B cell (primary cell): Measurements from ENCODE around the gene ABCD1. TPM values are rescaled to one million over a fixed set of nuclear protein-coding genes. Genes with fewer than 3 reads are reported as not detected.

ENCODE experiments used
- ATAC-seq: fragments of 200-7000 bp; cut with Tn5 transposase; one replicate; pipeline ENCODE4 v1.10.0; 2021; ENCODE audit warnings: low read depth, mild to moderate bottlenecking, moderate number of reproducible peaks, moderate library complexity
- CTCF ChIA-PET: fragments of 350-600 bp; sonication (Branson Sonifier 250); formaldehyde crosslinking; loops from one replicate; lab custom pipeline; 2021; ENCODE audit warnings: antibody characterized with exemption, inconsistent platforms; lab: Charles Lee
- POLR2A ChIA-PET: fragments of 350-600 bp; sonication (Branson Sonifier 250); formaldehyde crosslinking; loops from one replicate; lab custom pipeline; 2021; ENCODE audit warnings: antibody characterized with exemption; lab: Charles Lee
- DNase-seq: peaks from one replicate; pipeline ENCODE4 v3.0.0; 2013
- H2AFZ ChIP-seq: 2 replicates; pipeline ENCODE4 v1.6.1; 2012; ENCODE audit warnings: mild to moderate bottlenecking, low read depth, low read length; ENCODE audit not compliant: insufficient read depth, poor library complexity, severe bottlenecking
- H3K27ac ChIP-seq, 2 donors: 1 replicate in 1 of 2; 2 replicates in 1 of 2; pipeline ENCODE4 v1.5.1; 2012 to 2013; ENCODE audit warnings: low read length in 2 of 2, mild to moderate bottlenecking in 2 of 2, moderate library complexity in 1 of 2
- H3K27me3 ChIP-seq, 4 experiments: fragments of 200-600 bp in 1 of 4; sonication (generic) in 1 of 4; replicated peaks in 1 of 4; 1 replicate in 2 of 4; 2 replicates in 2 of 4; pipeline versions ENCODE4 v1.6.1 to v1.7.0; 2013 to 2016; ENCODE audit warnings: low read length in 3 of 4, mild to moderate bottlenecking in 2 of 4, mixed read lengths in 1 of 4, moderate library complexity in 1 of 4; ENCODE audit not compliant: insufficient read depth in 4 of 4, control insufficient read depth in 3 of 4; ENCODE audit errors: control extremely low read depth in 1 of 4
- H3K36me3 ChIP-seq, 2 experiments: replicated peaks in 1 of 2; 1 replicate in 1 of 2; 2 replicates in 1 of 2; pipeline versions ENCODE4 v1.6.1 to v1.7.1; 2013; ENCODE audit warnings: low read length in 1 of 2; ENCODE audit not compliant: insufficient read depth in 2 of 2, control insufficient read depth in 1 of 2; ENCODE audit errors: control extremely low read depth in 1 of 2, extremely low read depth in 1 of 2
- H3K4me1 ChIP-seq, 2 donors: fragments of 200-600 bp in 1 of 2; sonication (generic) in 1 of 2; 1 replicate in 1 of 2; 2 replicates in 1 of 2; pipeline versions ENCODE4 v1.5.1 to v1.6.1; 2013 to 2017; ENCODE audit warnings: low read length in 2 of 2; ENCODE audit not compliant: control insufficient read depth in 2 of 2, insufficient read depth in 2 of 2
- H3K4me2 ChIP-seq: replicated peaks from 2 replicates; pipeline ENCODE3; 2012; ENCODE audit warnings: mild to moderate bottlenecking, low read depth, low read length; ENCODE audit not compliant: poor library complexity, severe bottlenecking
- H3K4me3 ChIP-seq, 5 experiments: fragments of 200-600 bp in 1 of 5; sonication (generic) in 1 of 5; 1 replicate in 3 of 5; 2 replicates in 2 of 5; pipeline versions ENCODE4 v1.5.1 to v1.7.0; 2011 to 2016; ENCODE audit warnings: low read length in 4 of 5, mild to moderate bottlenecking in 4 of 5, low read depth in 2 of 5, control low read depth in 1 of 5, moderate library complexity in 1 of 5; ENCODE audit not compliant: insufficient read depth in 1 of 5; ENCODE audit errors: control extremely low read depth in 1 of 5, extremely low read depth in 1 of 5
- H3K79me2 ChIP-seq: fragments of 200-600 bp; sonication (generic); one replicate; pipeline ENCODE4 v1.6.0; 2016; ENCODE audit warnings: low read length; ENCODE audit not compliant: control insufficient read depth, insufficient read depth
- H3K9ac ChIP-seq: fragments of 200-600 bp; sonication (generic); 2 replicates; pipeline ENCODE4 v1.6.1; 2017; ENCODE audit warnings: mild to moderate bottlenecking, low read length, moderate library complexity
- H3K9me3 ChIP-seq, 3 donors: one replicate each; pipeline versions ENCODE4 v1.6.1 to v1.7.1; 2013; ENCODE audit warnings: low read length in 2 of 3; ENCODE audit not compliant: control insufficient read depth in 2 of 3, insufficient read depth in 1 of 3; ENCODE audit errors: control extremely low read depth in 1 of 3
- H4K20me1 ChIP-seq: 2 replicates; pipeline ENCODE4 v1.6.0; 2012; ENCODE audit warnings: mild to moderate bottlenecking, low read length; ENCODE audit not compliant: insufficient read depth, control insufficient read depth, poor library complexity, severe bottlenecking
- H3K27ac Mint-ChIP-seq: one replicate; pipeline ENCODE4 v1.8.0; 2021; ENCODE audit warnings: mixed read lengths
- H3K27me3 Mint-ChIP-seq: one replicate; pipeline ENCODE4 v1.8.0; 2021; ENCODE audit warnings: mixed read lengths
- H3K4me1 Mint-ChIP-seq: one replicate; pipeline ENCODE4 v1.8.0; 2021; ENCODE audit warnings: mixed read lengths
- H3K4me3 Mint-ChIP-seq: one replicate; pipeline ENCODE4 v1.8.0; 2021; ENCODE audit warnings: mixed read lengths
- H3K9me3 Mint-ChIP-seq: one replicate; pipeline ENCODE4 v1.8.0; 2022; ENCODE audit warnings: mixed read lengths; ENCODE audit not compliant: insufficient read depth
- EZH2 ChIP-seq: IDR thresholded peaks from 2 replicates; pipeline ENCODE4 v1.6.1; 2012; ENCODE audit warnings: borderline replicate concordance, low read depth, mild to moderate bottlenecking, moderate library complexity, low read length; ENCODE audit not compliant: insufficient read depth, poor library complexity, severe bottlenecking
- WGBS: methylation state at CpG from one replicate; pipeline ENCODE4 v1.1.5; 2013; ENCODE audit warnings: missing lambda C conversion rate; ENCODE audit not compliant: insufficient coverage; 5-methylcytosine and 5-hydroxymethylcytosine counted together
- intact Hi-C: fragments of 100-400 bp; cut with micrococcal nuclease; formaldehyde crosslinking; loops from one replicate; pipeline ENCODE4 v1.10.0; 2022
- polyA plus RNA-seq: library from polyadenylated mRNA; depleted of rRNA; stranded (reverse); fragments of >200 nt; gene quantifications from 2 replicates; pipeline ENCODE4 v1.2.3, GENCODE V29; 2012
- total RNA-seq, 2 donors: library from RNA; stranded (reverse); fragments of 120-200 nt in 1 of 2; gene quantifications; 1 replicate in 1 of 2; 2 replicates in 1 of 2; pipeline versions ENCODE4 v1.2.3 to v1.2.4, GENCODE V29; 2013 to 2022
- TF ChIP-seq, protein P1 (sequence below): fragments of 200-600 bp; IDR thresholded peaks from one replicate; pipeline ENCODE4 v1.8.0; 2022; ENCODE audit warnings: antibody characterized with exemption, mild to moderate bottlenecking

Gene ABCD1
- total and polyA plus RNA-seq, 2 donors (not counting 1 experiment from before 2014, with no cell fraction given): 9.7 to 12.2 TPM

DNA sequence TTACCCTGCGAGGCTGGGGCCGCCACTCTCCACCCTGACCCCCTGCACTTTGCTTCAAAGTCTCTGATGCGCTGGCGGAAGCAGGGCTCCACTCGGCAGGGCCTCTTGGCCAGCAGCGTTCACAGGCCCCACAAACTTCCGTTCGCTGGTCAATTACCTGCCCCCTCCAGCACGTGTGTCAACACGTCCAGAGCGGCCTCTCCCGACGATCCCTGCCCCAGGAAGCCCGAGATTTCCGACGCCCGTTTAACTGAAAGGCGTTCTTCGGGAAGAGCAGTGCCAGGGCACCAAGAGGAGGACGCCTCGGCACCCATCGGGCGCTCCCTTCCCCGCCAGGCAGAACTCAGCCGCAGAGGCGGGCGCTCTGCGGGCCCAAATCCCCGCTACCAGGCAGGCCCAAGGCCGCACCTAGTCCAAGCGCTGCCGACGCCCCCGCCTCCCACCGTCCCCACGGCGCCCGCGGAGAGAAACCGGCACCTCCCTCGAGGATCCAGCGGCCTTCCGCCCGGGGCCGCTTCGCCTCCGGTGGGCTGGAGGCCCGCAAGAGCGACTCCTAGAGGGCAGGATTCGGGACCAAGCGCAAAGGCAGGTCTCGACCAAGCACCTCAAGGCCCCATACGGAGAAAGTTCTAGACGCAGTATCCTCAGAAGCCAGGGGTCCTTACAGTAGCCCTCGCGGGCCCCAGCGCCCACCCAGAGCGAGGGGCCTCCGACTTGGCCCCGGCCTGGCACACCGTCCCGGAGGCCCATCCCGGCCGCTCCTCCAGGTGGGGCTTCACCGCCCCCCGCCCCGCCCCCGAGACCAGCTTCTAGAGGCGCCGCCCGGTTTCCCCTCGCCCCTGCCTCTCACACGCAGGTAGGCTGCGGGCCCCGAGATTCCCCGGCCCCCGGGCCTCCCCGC lies 1.1 kb upstream of the ABCD1 start:
- Mint-ChIP-seq H3K27me3 (no peaks in the 10 kb centered on the region), H3K27ac (peak overlapping the region; percentile 92), H3K9me3 (no peaks in the 10 kb centered on the region), H3K4me1 (peaks cover 41% of the 10 kb centered on the region), H3K4me3 (peak overlapping the region; percentile 88)
- Histone ChIP-seq H3K4me3 (peak overlapping the region in 4 of 5 experiments; percentile 58 to 74 (median 64)), H3K36me3 (peaks cover 0 to 30% of the 10 kb centered on the region in 2 experiments), H4K20me1 (peaks cover 37% of the 10 kb centered on the region), H3K9ac (peak overlapping the region; percentile 71), H2AFZ (peak overlapping the region; percentile 64), H3K4me2 (peak overlapping the region; percentile 75), H3K4me1 (peaks cover 37 to 42% of the 10 kb centered on the region in 2 donors), H3K79me2 (peaks cover 67% of the 10 kb centered on the region), H3K27me3 (no peaks in the 10 kb centered on the region), H3K9me3 (no peaks in the 10 kb centered on the region), H3K27ac (peak overlapping the region; percentile 41 to 63)
- ChIA-PET POLR2A (interaction anchor here (0.6 to 1.1 kb wide), 3 partner anchors 11 to 244 kb away, joined by 3 to 4 read pairs (median 3); partner anchors contain the start of genes IDH3G and SSR4), CTCF (interaction anchor here (0.5 to 0.6 kb wide), 2 partner anchors 255 to 765 kb away, joined by 3 to 4 read pairs; no protein-coding TSS in a partner anchor)
- no peak for TF ChIP-seq EZH2
- TF ChIP-seq, protein P1, sequence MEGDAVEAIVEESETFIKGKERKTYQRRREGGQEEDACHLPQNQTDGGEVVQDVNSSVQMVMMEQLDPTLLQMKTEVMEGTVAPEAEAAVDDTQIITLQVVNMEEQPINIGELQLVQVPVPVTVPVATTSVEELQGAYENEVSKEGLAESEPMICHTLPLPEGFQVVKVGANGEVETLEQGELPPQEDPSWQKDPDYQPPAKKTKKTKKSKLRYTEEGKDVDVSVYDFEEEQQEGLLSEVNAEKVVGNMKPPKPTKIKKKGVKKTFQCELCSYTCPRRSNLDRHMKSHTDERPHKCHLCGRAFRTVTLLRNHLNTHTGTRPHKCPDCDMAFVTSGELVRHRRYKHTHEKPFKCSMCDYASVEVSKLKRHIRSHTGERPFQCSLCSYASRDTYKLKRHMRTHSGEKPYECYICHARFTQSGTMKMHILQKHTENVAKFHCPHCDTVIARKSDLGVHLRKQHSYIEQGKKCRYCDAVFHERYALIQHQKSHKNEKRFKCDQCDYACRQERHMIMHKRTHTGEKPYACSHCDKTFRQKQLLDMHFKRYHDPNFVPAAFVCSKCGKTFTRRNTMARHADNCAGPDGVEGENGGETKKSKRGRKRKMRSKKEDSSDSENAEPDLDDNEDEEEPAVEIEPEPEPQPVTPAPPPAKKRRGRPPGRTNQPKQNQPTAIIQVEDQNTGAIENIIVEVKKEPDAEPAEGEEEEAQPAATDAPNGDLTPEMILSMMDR: peak; percentile 42
- intact Hi-C loops: loop anchor here (1.0 to 2.0 kb wide), 3 partner anchors 71 to 201 kb away; partner anchors contain the start of genes CCNQ, IDH3G and SSR4
- DNase-seq (no peak), ATAC-seq (peak; percentile 18)
- WGBS: under 1% methylated on average over 74 of the region's 78 CpGs
